AG09319 (cell line): Measurements from ENCODE around the gene PRODH2.

Source experiments
- DNase-seq: peaks from one replicate; pipeline ENCODE4 v3.0.0-alpha.2; 2010; ENCODE audit warnings: low read depth; ENCODE audit errors: extremely low read depth
- TF ChIP-seq, protein P1 (sequence below): IDR thresholded peaks from 2 replicates; pipeline ENCODE4 v1.5.1; 2011; ENCODE audit warnings: low read depth, mild to moderate bottlenecking, inconsistent platforms, low read length, moderate library complexity

Gene PRODH2

DNA sequence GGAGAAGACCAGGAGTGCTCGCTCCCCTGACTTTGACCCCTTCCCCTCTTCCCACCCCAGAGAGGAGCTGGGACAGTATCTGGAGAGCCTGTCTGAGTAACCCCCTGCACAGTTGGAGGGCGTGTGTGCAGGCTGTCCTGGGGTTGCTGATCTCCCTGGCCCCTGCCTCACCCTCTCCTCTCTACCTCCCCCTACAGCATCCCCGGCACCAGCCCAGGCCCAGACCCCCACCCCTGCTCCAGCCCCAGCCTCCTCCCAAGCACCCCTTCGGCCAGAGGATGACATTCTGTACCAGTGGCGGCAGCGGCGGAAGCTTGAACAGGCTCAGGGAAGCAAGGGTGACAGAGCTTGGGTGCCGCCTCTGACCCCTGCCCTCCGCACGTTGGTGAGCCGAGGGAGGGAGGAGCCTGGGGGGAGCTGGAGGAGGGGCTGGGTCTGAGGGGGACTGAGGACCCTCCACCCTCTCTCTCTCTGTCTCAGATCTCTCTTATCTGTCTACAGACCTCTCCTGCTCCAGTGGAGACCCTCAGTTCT lies 46.0 kb downstream of the PRODH2 start:
- TF ChIP-seq, protein P1, sequence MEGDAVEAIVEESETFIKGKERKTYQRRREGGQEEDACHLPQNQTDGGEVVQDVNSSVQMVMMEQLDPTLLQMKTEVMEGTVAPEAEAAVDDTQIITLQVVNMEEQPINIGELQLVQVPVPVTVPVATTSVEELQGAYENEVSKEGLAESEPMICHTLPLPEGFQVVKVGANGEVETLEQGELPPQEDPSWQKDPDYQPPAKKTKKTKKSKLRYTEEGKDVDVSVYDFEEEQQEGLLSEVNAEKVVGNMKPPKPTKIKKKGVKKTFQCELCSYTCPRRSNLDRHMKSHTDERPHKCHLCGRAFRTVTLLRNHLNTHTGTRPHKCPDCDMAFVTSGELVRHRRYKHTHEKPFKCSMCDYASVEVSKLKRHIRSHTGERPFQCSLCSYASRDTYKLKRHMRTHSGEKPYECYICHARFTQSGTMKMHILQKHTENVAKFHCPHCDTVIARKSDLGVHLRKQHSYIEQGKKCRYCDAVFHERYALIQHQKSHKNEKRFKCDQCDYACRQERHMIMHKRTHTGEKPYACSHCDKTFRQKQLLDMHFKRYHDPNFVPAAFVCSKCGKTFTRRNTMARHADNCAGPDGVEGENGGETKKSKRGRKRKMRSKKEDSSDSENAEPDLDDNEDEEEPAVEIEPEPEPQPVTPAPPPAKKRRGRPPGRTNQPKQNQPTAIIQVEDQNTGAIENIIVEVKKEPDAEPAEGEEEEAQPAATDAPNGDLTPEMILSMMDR, result no peak
- DNase-seq, result no peak

- TF ChIP-seq, protein P1, result no peak
- no peak for DNase-seq
These were observed 48.0 kb downstream of the PRODH2 start for GRCh38 chr19:35764432-35765315.

DNA sequence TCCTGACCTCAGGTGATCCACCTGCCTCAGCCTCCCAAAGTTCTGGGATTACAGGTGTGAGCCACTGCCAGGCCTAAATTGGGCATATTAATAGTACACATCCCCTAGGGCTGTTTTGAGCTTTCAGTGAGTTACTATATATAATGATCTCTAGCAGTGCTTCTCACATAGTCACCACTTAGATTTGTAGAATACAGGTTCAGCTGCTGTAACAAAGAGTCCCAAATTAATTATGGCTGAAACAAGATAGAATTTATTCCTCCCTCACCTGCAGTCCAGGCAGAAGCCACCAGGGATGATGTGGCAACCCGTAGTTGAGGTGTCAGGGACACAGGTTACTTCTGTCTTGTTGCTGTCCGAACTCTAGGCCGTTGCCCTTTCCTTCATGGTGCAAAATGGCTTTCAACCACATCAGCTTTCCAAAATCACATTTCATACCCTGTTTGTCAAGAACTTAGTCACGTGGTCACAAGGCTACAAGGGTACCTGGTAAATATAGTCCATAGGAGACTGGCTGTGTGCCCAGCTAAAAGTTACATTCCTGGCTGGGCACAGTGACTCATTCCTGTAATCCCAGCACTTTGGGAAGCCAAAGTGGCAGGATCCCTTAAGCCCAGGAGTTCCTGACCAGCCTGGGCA lies 51.8 kb downstream of the PRODH2 start:
- TF ChIP-seq, protein P1, result no peak
- DNase-seq, result no peak

DNA sequence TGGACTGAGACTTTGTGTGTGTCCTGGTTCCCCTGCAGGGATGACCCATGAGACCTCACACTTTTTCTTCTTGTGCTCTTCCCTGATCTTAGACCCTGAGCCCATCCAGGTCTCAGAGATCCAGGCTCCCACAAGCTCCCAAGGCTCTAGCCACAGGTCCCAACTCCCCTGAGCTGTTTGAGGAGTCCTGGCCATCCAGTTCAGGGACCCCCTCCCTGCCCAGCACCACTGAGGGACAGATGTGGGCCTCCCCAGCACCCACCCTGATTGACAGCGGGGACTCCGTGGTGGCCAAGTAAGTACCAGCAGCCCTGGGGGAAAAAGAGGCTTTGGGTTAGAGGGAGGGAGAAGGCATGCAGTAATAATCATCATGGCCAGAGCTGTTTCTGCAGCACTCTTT lies 52.9 kb downstream of the PRODH2 start:
- no peak for DNase-seq
- TF ChIP-seq, protein P1, result no peak

- TF ChIP-seq, protein P1, result no peak
- DNase-seq, result peak; percentile 99
These were observed 54.7 kb downstream of the PRODH2 start, which contains the start of gene PROSER3 for GRCh38 chr19:35757749-35758608. TSS of gene PROSER3 (plus strand) at chr19:35758176. CDS start at chr19:35758216, 40 bp downstream.

DNA sequence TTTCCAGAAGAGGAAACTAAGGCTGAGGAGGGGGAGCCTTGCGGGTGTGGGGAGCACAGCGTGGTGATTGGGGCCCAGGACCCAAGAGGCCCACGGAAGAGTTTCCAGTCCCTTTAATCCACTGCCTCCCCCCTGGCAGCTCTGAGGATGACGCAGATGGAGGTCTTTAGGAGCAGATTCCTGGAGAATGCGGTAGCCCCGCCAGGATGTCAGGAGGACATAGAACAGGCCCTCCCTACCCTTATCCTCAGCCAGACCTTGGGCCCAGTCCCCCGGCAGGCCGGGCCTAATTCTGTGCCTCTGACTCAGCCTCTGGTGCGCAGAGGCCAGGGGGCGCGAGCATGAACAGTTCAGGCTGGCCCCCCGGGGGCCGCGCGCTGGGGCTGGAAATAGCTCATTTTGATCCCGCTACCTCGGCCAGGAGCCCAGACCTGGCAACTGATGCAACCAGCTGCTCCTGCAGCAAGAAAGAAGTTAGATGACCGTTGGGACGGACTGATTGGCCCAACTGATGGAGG lies 55.4 kb downstream of the PRODH2 start:
- TF ChIP-seq, protein P1, result no peak
- peak; percentile 38 for DNase-seq
